H1 (cell line): ENCODE measurements around the gene ARHGAP15. TPM values are rescaled to one million over a fixed set of nuclear protein-coding genes. Genes with fewer than 3 reads are reported as not detected.

Experiments
- CTCF ChIA-PET: fragments of 300-600 bp; sonication (Branson Sonifier 250); formaldehyde crosslinking; loops from one replicate; lab custom pipeline; 2021; ENCODE audit not compliant: partially characterized antibody; lab: Charles Lee
- POLR2A ChIA-PET: fragments of 300-600 bp; sonication (Branson Sonifier 250); formaldehyde crosslinking; loops from one replicate; lab custom pipeline; 2021; ENCODE audit warnings: inconsistent platforms; ENCODE audit not compliant: partially characterized antibody; lab: Charles Lee
- DNase-seq, 2 experiments: peaks; one replicate each; pipeline versions ENCODE4 v3.0.0 to v3.0.0-alpha.2; 2010 to 2022; ENCODE audit warnings: low spot score in 2 of 2, low read depth in 1 of 2, mixed read lengths in 1 of 2
- FAIRE-seq: peaks from 2 replicates; lab custom pipeline; 2011; peaks lifted over from hg19 to GRCh38; lab: Jason Lieb, UNC
- H2AFZ ChIP-seq: 2 replicates; pipeline ENCODE4 v1.8.1; 2012; ENCODE audit warnings: low read length, inconsistent platforms
- H2AK5ac ChIP-seq: 2 replicates; pipeline ENCODE4 v1.6.1; 2013; ENCODE audit warnings: low read depth, low read length
- H2BK120ac ChIP-seq: replicated peaks from 2 replicates; pipeline ENCODE3; 2013; ENCODE audit warnings: low read depth, low read length, inconsistent platforms
- H2BK12ac ChIP-seq: 2 replicates; pipeline ENCODE4 v1.6.1; 2013; ENCODE audit warnings: low read depth, low read length
- H2BK15ac ChIP-seq: 2 replicates; pipeline ENCODE4 v1.6.1; 2013; ENCODE audit warnings: low read length
- H2BK20ac ChIP-seq: 2 replicates; pipeline ENCODE4 v1.6.1; 2013; ENCODE audit warnings: low read length
- H2BK5ac ChIP-seq: 2 replicates; pipeline ENCODE4 v1.6.1; 2013; ENCODE audit warnings: low read depth, low read length
- H3K14ac ChIP-seq: 2 replicates; pipeline ENCODE4 v1.6.1; 2013; ENCODE audit warnings: inconsistent platforms; ENCODE audit not compliant: insufficient read length
- H3K18ac ChIP-seq: 2 replicates; pipeline ENCODE4 v1.6.1; 2013; ENCODE audit warnings: low read length; ENCODE audit errors: extremely low read depth
- H3K23ac ChIP-seq: 2 replicates; pipeline ENCODE4 v1.6.1; 2013; ENCODE audit warnings: inconsistent platforms; ENCODE audit not compliant: insufficient read length
- H3K23me2 ChIP-seq: 2 replicates; pipeline ENCODE4 v1.6.1; 2013; ENCODE audit warnings: low read depth, low read length
- H3K27ac ChIP-seq: 2 replicates; pipeline ENCODE4 v1.6.1; 2011; ENCODE audit warnings: low read depth, low read length, inconsistent platforms
- H3K27me3 ChIP-seq, 4 experiments: replicated peaks in 1 of 4; 1 replicate in 1 of 4; 2 replicates in 3 of 4; pipeline versions ENCODE4 v1.6.1 to v1.8.1; 2011 to 2013; ENCODE audit warnings: low read length in 3 of 4, mild to moderate bottlenecking in 3 of 4, inconsistent platforms in 2 of 4, mixed read lengths in 2 of 4, moderate library complexity in 1 of 4; ENCODE audit not compliant: control insufficient read depth in 3 of 4, insufficient read depth in 3 of 4; ENCODE audit errors: extremely low read depth in 1 of 4
- H3K36me3 ChIP-seq, 4 experiments: 2 replicates each; pipeline versions ENCODE4 v1.6.1 to v1.8.1; 2011 to 2013; ENCODE audit warnings: mild to moderate bottlenecking in 4 of 4, low read length in 3 of 4, moderate library complexity in 2 of 4, control low read depth in 1 of 4, inconsistent platforms in 1 of 4; ENCODE audit not compliant: insufficient read depth in 4 of 4, control insufficient read depth in 2 of 4
- H3K4ac ChIP-seq: replicated peaks from 2 replicates; pipeline ENCODE3; 2013; ENCODE audit warnings: low read length, low read depth, mixed read lengths, inconsistent platforms; ENCODE audit not compliant: insufficient read length
- H3K4me1 ChIP-seq, 4 experiments: replicated peaks in 1 of 4; 1 replicate in 1 of 4; 2 replicates in 3 of 4; pipeline versions ENCODE4 v1.6.1 to v1.8.1; 2011 to 2013; ENCODE audit warnings: low read length in 3 of 4, inconsistent platforms in 2 of 4, mixed read lengths in 1 of 4; ENCODE audit not compliant: insufficient read depth in 4 of 4, control insufficient read depth in 3 of 4
- H3K4me2 ChIP-seq, 2 experiments: 2 replicates each; pipeline versions ENCODE4 v1.6.1 to v1.8.1; 2011 to 2013; ENCODE audit warnings: low read depth in 2 of 2, low read length in 2 of 2, control low read depth in 1 of 2, inconsistent platforms in 1 of 2, mild to moderate bottlenecking in 1 of 2; ENCODE audit not compliant: insufficient read depth in 1 of 2
- H3K4me3 ChIP-seq, 4 experiments: fragments of 200-600, 300-600 bp in 1 of 4; sonication (generic), shearing (Covaris generic), sonication (Bioruptor Twin) in 1 of 4; 2 replicates each; pipeline versions ENCODE4 v1.5.1 to v1.8.1; 2011 to 2016; ENCODE audit warnings: low read length in 4 of 4, low read depth in 3 of 4, control low read depth in 2 of 4, inconsistent platforms in 2 of 4, mild to moderate bottlenecking in 2 of 4, mixed read lengths in 1 of 4, moderate library complexity in 1 of 4; ENCODE audit not compliant: insufficient read depth in 2 of 4; ENCODE audit errors: extremely low read depth in 1 of 4
- H3K56ac ChIP-seq: replicated peaks from 2 replicates; pipeline ENCODE3; 2013; ENCODE audit warnings: low read depth, mild to moderate bottlenecking, mixed read lengths, low read length, inconsistent platforms; ENCODE audit not compliant: insufficient read length
- H3K79me1 ChIP-seq: 2 replicates; pipeline ENCODE4 v1.6.1; 2013; ENCODE audit warnings: low read depth, low read length, control low read depth
- H3K79me2 ChIP-seq, 2 experiments: 2 replicates each; pipeline versions ENCODE4 v1.6.1 to v1.8.1; 2012 to 2013; ENCODE audit warnings: low read length in 2 of 2, mild to moderate bottlenecking in 2 of 2, inconsistent platforms in 1 of 2; ENCODE audit not compliant: insufficient read depth in 2 of 2, control insufficient read depth in 1 of 2
- H3K9ac ChIP-seq, 4 experiments: replicated peaks in 1 of 4; 1 replicate in 1 of 4; 2 replicates in 3 of 4; pipeline versions ENCODE4 v1.6.1 to v1.8.1; 2011 to 2013; ENCODE audit warnings: low read depth in 3 of 4, low read length in 3 of 4, control low read depth in 2 of 4, mild to moderate bottlenecking in 2 of 4, moderate library complexity in 2 of 4, inconsistent platforms in 1 of 4; ENCODE audit errors: extremely low read depth in 1 of 4
- H3K9me3 ChIP-seq, 2 experiments: 2 replicates each; pipeline versions ENCODE4 v1.6.1 to v1.8.1; 2012 to 2013; ENCODE audit warnings: mild to moderate bottlenecking in 2 of 2, moderate library complexity in 2 of 2, control low read depth in 1 of 2, inconsistent platforms in 1 of 2, low read depth in 1 of 2, low read length in 1 of 2, mixed read lengths in 1 of 2; ENCODE audit not compliant: insufficient read depth in 2 of 2
- H4K20me1 ChIP-seq, 2 experiments: replicated peaks in 1 of 2; 2 replicates each; pipeline versions ENCODE3 to v1.8.1; 2011 to 2013; ENCODE audit warnings: inconsistent platforms in 2 of 2, low read length in 2 of 2, mild to moderate bottlenecking in 1 of 2; ENCODE audit not compliant: insufficient read depth in 2 of 2, control insufficient read depth in 1 of 2
- H4K5ac ChIP-seq: 2 replicates; pipeline ENCODE4 v1.6.1; 2013; ENCODE audit warnings: low read length, low read depth, mixed read lengths, inconsistent platforms; ENCODE audit not compliant: insufficient read length
- H4K8ac ChIP-seq: 2 replicates; pipeline ENCODE4 v1.8.0; 2013; ENCODE audit warnings: mild to moderate bottlenecking, moderate library complexity, low read length, inconsistent platforms; ENCODE audit not compliant: insufficient read depth; ENCODE audit errors: extremely low read depth
- H4K91ac ChIP-seq: replicated peaks from 2 replicates; pipeline ENCODE3; 2013; ENCODE audit warnings: low read length, mixed read lengths, inconsistent platforms; ENCODE audit not compliant: insufficient read length
- BACH1 ChIP-seq: IDR thresholded peaks from 2 replicates; pipeline ENCODE4 v1.6.1; 2012; ENCODE audit warnings: low read length, improper control_type of control experiment
- CBX5 ChIP-seq: fragments of 300-800, 300-1000 bp; sonication (generic); IDR thresholded peaks from 2 replicates; pipeline ENCODE4 v1.7.1; 2016; ENCODE audit warnings: antibody characterized with exemption, low read length, low read depth
- CTBP2 ChIP-seq: IDR thresholded peaks from 2 replicates; pipeline ENCODE4 v1.7.0; 2011; ENCODE audit warnings: borderline replicate concordance, mild to moderate bottlenecking, moderate library complexity, mixed read lengths, low read length; ENCODE audit not compliant: insufficient read depth, insufficient read length
- GTF2F1 ChIP-seq: IDR thresholded peaks from 2 replicates; pipeline ENCODE4 v1.6.1; 2012; ENCODE audit warnings: low read depth, low read length, improper control_type of control experiment, borderline replicate concordance
- HDAC2 ChIP-seq, 2 experiments: fragments of 300-600 bp in 1 of 2; sonication (generic) in 1 of 2; IDR thresholded peaks; 2 replicates each; pipeline ENCODE4 v1.6.1; 2011 to 2012; ENCODE audit warnings: low read depth in 2 of 2, low read length in 2 of 2, mild to moderate bottlenecking in 2 of 2, moderate library complexity in 2 of 2, borderline replicate concordance in 1 of 2, inconsistent platforms in 1 of 2
- KDM1A ChIP-seq: fragments of 200-600, 300-600 bp; sonication (generic); IDR thresholded peaks from 2 replicates; pipeline ENCODE4 v1.7.1; 2016; ENCODE audit warnings: mild to moderate bottlenecking, low read length, borderline replicate concordance
- NANOG ChIP-seq: IDR thresholded peaks from 2 replicates; pipeline ENCODE4 v1.6.1; 2011; ENCODE audit warnings: low read length, low read depth, mild to moderate bottlenecking, inconsistent platforms; ENCODE audit not compliant: insufficient read depth, poor library complexity, severe bottlenecking
- RFX5 ChIP-seq: IDR thresholded peaks from 2 replicates; pipeline ENCODE4 v1.6.1; 2011; ENCODE audit warnings: low read depth, low read length, improper control_type of control experiment, borderline replicate concordance
- RXRA ChIP-seq: IDR thresholded peaks from 2 replicates; pipeline ENCODE4 v1.6.1; 2011; ENCODE audit warnings: low read depth, mild to moderate bottlenecking, low read length, moderate library complexity; ENCODE audit not compliant: insufficient read depth
- SIN3A ChIP-seq, 2 experiments: IDR thresholded peaks in 1 of 2; conservative IDR thresholded peaks in 1 of 2; 2 replicates each; pipeline ENCODE4 v1.6.1; 2011 to 2012; ENCODE audit warnings: low read length in 2 of 2, improper control_type of control experiment in 1 of 2, low read depth in 1 of 2, mild to moderate bottlenecking in 1 of 2
- SIRT6 ChIP-seq: IDR thresholded peaks from one replicate; pipeline ENCODE4 v1.7.1; 2012; ENCODE audit warnings: low read length, inconsistent platforms
- SIX5 ChIP-seq: IDR thresholded peaks from 2 replicates; pipeline ENCODE4 v1.6.1; 2011; ENCODE audit warnings: mild to moderate bottlenecking, low read depth, low read length
- TAF7 ChIP-seq: optimal IDR thresholded peaks from 2 replicates; pipeline ENCODE3; 2011; ENCODE audit warnings: low read depth, mild to moderate bottlenecking, inconsistent platforms, low read length, moderate library complexity, borderline replicate concordance
- WGBS, 2 experiments: shearing (Covaris generic) in 1 of 2; methylation state at CpG; one replicate each; pipeline versions ENCODE4 v1.1.6 to v1.1.7; 2013 to 2015; ENCODE audit warnings: low lambda C conversion rate in 2 of 2, mixed read lengths in 2 of 2, inconsistent platforms in 1 of 2, low coverage in 1 of 2, missing lambda C conversion rate in 1 of 2; ENCODE audit not compliant: insufficient replicate concordance in 2 of 2, insufficient coverage in 1 of 2, insufficient read length in 1 of 2; ENCODE audit errors: extremely low coverage in 1 of 2, missing lambda C conversion rate in 1 of 2; 5-methylcytosine and 5-hydroxymethylcytosine counted together
- polyA plus RNA-seq, 7 experiments: library from polyadenylated mRNA; depleted of rRNA in 3 of 7; stranded (reverse) in 5 of 7; unstranded in 2 of 7; fragments of >200 nt in 5 of 7; fragments of 200-250 nt in 2 of 7; gene quantifications; 1 replicate in 5 of 7; 2 replicates in 1 of 7; 4 replicates in 1 of 7; pipeline versions ENCODE4 v1.2.1 to v1.2.3, GENCODE V29; 2011 to 2013; ENCODE audit warnings: missing spikeins in 2 of 7, mixed read lengths in 2 of 7
- total RNA-seq: library from RNA; stranded (reverse); fragmentation: NEBNext Ultra II Directional; extraction: Animal tissue kit (Norgen Biotek cat#: 25700); gene quantifications from 2 replicates; pipeline ENCODE4 v1.2.1, GENCODE V29; 2021
- TF ChIP-seq, protein P1 (sequence below): IDR thresholded peaks from 2 replicates; pipeline ENCODE4 v1.6.1; 2011; ENCODE audit warnings: low read depth, mild to moderate bottlenecking, low read length; ENCODE audit not compliant: insufficient read depth

The ARHGAP15 gene
- total and polyA plus RNA-seq, 2 of the 8 experiments (the other 6 are each of a cell fraction or from before 2014, with no cell fraction given) = not detected

DNA sequence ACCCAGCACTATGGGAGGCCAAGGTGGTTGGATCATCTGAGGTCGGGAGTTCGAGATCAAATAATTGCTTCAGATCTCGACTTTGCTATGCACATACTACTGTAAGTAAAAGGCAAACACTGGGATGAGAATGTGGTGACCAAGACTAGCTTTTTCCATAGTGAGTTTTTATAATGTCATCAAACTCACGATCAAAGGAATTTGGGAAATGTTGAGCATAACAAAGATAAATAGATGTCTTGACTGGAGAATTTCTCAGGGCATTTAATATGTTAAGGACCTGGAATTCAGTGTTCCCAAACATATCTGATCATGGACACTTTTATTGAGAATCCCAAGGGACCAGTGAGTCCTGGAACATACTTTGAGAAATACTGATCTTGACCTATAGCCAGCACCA is 205.6 kb downstream of the ARHGAP15 start:
- no peaks in the 10 kb centered on the region for H3K36me3 ChIP-seq
- no peak overlapping the region for H3K4me3 ChIP-seq
- no peak overlapping the region for H2BK5ac ChIP-seq
- no peaks in the 10 kb centered on the region for H3K79me1 ChIP-seq
- H4K91ac ChIP-seq = no peak overlapping the region
- H4K20me1 ChIP-seq = no peaks in the 10 kb centered on the region
- H3K4ac ChIP-seq = no peak overlapping the region
- ChIA-PET POLR2A (no interaction called here), CTCF (no interaction called here)
- H3K27ac ChIP-seq = no peak overlapping the region
- no peaks in the 10 kb centered on the region for H3K9me3 ChIP-seq
- H3K14ac ChIP-seq = no peak overlapping the region
- H3K18ac ChIP-seq = no peak overlapping the region
- H3K23me2 ChIP-seq = no peaks in the 10 kb centered on the region
- H3K4me1 ChIP-seq = no peaks in the 10 kb centered on the region
- H3K56ac ChIP-seq = no peak overlapping the region
- H3K79me2 ChIP-seq = no peaks in the 10 kb centered on the region
- H2BK120ac ChIP-seq = no peak overlapping the region
- H3K4me2 ChIP-seq = no peak overlapping the region
- no peak for FAIRE-seq
- H2AFZ ChIP-seq = no peak overlapping the region
- no peak overlapping the region for H4K8ac ChIP-seq
- H3K9ac ChIP-seq = no peak overlapping the region
- no peak overlapping the region for H2AK5ac ChIP-seq
- H3K27me3 ChIP-seq = no peaks in the 10 kb centered on the region
- no peak overlapping the region for H3K23ac ChIP-seq
- WGBS, 2 experiments = 90% methylated on average over 4 of the region's 4 CpGs; no CpG with 5 or more reads in 1 of the 2 experiments
- no peak overlapping the region for H2BK15ac ChIP-seq
- DNase-seq = no peak
- peak overlapping the region; percentile 52 for H4K5ac ChIP-seq
- no peak overlapping the region for H2BK12ac ChIP-seq
- H2BK20ac ChIP-seq = no peak overlapping the region
- TF ChIP-seq TAF7 = no peak
- no peak for TF ChIP-seq HDAC2 (IDR thresholded peaks at IDR 0.05; ENCODE audit: borderline replicate concordance in 1 of 2, low read depth in 2 of 2, low read length in 2 of 2)
- TF ChIP-seq RFX5 = no peak
- no peak for TF ChIP-seq SIRT6
- no peak for TF ChIP-seq GTF2F1
- TF ChIP-seq KDM1A = no peak
- TF ChIP-seq, protein P1, sequence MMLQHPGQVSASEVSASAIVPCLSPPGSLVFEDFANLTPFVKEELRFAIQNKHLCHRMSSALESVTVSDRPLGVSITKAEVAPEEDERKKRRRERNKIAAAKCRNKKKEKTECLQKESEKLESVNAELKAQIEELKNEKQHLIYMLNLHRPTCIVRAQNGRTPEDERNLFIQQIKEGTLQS = no peak
- TF ChIP-seq CBX5 = no peak
- TF ChIP-seq CTBP2 = no peak
- TF ChIP-seq SIX5 = no peak
- no peak for TF ChIP-seq BACH1
- no peak for TF ChIP-seq NANOG
- no peak for TF ChIP-seq RXRA
- no peak for TF ChIP-seq SIN3A (conservative IDR thresholded peaks at IDR 0.05 in 1 of 2, IDR thresholded peaks at IDR 0.05 in 1 of 2; ENCODE audit: low read depth in 1 of 2, low read length in 2 of 2)
